Mesendoderm (in vitro differentiated cells): ENCODE data around the gene C1orf146.
"Not testable (repeated sequence)": the region's sequence is repeated elsewhere in the genome, so short reads cannot be mapped to it uniquely, and the experiment has no call there.

Experiments used
- DNase-seq: peaks from one replicate; pipeline ENCODE4 v3.0.0; 2013
- H2AK5ac ChIP-seq: 2 replicates; pipeline ENCODE4 v1.6.1; 2013; ENCODE audit warnings: low read length, inconsistent platforms
- H2BK120ac ChIP-seq: 2 replicates; pipeline ENCODE4 v1.6.1; 2013; ENCODE audit warnings: low read depth, mild to moderate bottlenecking, low read length, moderate library complexity, mixed read lengths
- H2BK15ac ChIP-seq: replicated peaks from 2 replicates; pipeline ENCODE4 v1.6.1; 2013; ENCODE audit warnings: low read depth, mild to moderate bottlenecking, moderate library complexity
- H2BK5ac ChIP-seq: 2 replicates; pipeline ENCODE4 v1.6.1; 2013; ENCODE audit warnings: low read length, inconsistent platforms
- H3K18ac ChIP-seq: 2 replicates; pipeline ENCODE4 v1.6.1; 2013; ENCODE audit warnings: mild to moderate bottlenecking, low read length, mixed read lengths
- H3K23ac ChIP-seq: one replicate; pipeline ENCODE4 v1.6.1; 2013; ENCODE audit warnings: low read length
- H3K27ac ChIP-seq: 2 replicates; pipeline ENCODE4 v1.5.1; 2013; ENCODE audit warnings: low read depth, mild to moderate bottlenecking, inconsistent platforms, low read length, moderate library complexity
- H3K27me3 ChIP-seq: 2 replicates; pipeline ENCODE4 v1.6.1; 2013; ENCODE audit warnings: low read length, control low read depth, mild to moderate bottlenecking, inconsistent platforms; ENCODE audit not compliant: insufficient read depth, poor library complexity
- H3K36me3 ChIP-seq: 2 replicates; pipeline ENCODE4 v1.6.1; 2013; ENCODE audit warnings: low read length, inconsistent platforms; ENCODE audit not compliant: control insufficient read depth, insufficient read depth
- H3K4ac ChIP-seq: one replicate; pipeline ENCODE4 v1.6.1; 2013; ENCODE audit warnings: low read depth, mild to moderate bottlenecking, low read length, moderate library complexity
- H3K4me1 ChIP-seq: 2 replicates; pipeline ENCODE4 v1.6.1; 2013; ENCODE audit warnings: low read depth, low read length, inconsistent platforms; ENCODE audit not compliant: control insufficient read depth
- H3K4me2 ChIP-seq: 2 replicates; pipeline ENCODE4 v1.6.1; 2013; ENCODE audit warnings: low read length
- H3K4me3 ChIP-seq: 2 replicates; pipeline ENCODE4 v1.5.1; 2013; ENCODE audit warnings: mild to moderate bottlenecking, low read length
- H3K56ac ChIP-seq: one replicate; pipeline ENCODE4 v1.6.1; 2013; ENCODE audit warnings: low read length
- H3K79me1 ChIP-seq: 2 replicates; pipeline ENCODE4 v1.6.1; 2013; ENCODE audit warnings: low read length, inconsistent platforms
- H3K79me2 ChIP-seq: 2 replicates; pipeline ENCODE4 v1.6.1; 2013; ENCODE audit warnings: mild to moderate bottlenecking, low read length; ENCODE audit not compliant: control insufficient read depth, insufficient read depth
- H3K9ac ChIP-seq: 2 replicates; pipeline ENCODE4 v1.6.1; 2013; ENCODE audit warnings: low read length, inconsistent platforms
- H4K5ac ChIP-seq: one replicate; pipeline ENCODE4 v1.6.1; 2013; ENCODE audit warnings: low read length
- H4K8ac ChIP-seq: one replicate; pipeline ENCODE4 v1.6.1; 2013; ENCODE audit warnings: low read depth, mild to moderate bottlenecking, control low read depth, low read length, moderate library complexity
- WGBS: extraction: QIAGEN DNeasy Blood & Tissue Kit; methylation state at CpG from one replicate; pipeline ENCODE4 v1.1.7; 2013; ENCODE audit warnings: low lambda C conversion rate, missing lambda C conversion rate; ENCODE audit not compliant: insufficient coverage; ENCODE audit errors: extremely low coverage; 5-methylcytosine and 5-hydroxymethylcytosine counted together

Gene C1orf146

DNA sequence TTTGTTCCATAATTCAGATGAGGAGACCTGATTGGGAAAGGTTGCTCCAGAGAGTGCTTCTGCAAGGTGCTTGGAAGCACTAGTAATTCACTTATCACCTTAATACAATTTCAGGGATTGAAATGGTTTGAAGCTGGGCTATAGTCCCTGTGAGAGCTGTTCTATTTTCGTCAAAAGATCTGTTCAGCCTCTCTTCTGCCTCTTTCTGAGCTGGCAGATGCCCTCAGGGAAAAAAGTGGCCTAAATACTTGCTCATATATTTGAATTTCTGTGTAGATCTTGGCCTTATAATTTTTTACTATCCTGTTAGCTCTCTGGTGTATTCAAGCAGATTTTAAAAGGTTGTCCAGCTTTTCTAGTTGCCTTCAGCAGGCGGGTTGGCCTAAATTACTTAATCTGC lies 22.3 kb downstream of the C1orf146 start:
- no peaks in the 10 kb centered on the region for H3K36me3 ChIP-seq
- no peak overlapping the region for H3K18ac ChIP-seq
- no peaks in the 10 kb centered on the region for H3K27me3 ChIP-seq
- WGBS, result no CpG with 5 or more reads among the region's 2 CpGs
- no peak overlapping the region for H3K9ac ChIP-seq
- no peak overlapping the region for H2BK5ac ChIP-seq
- H3K56ac ChIP-seq, result no peak overlapping the region
- no peak overlapping the region for H3K4me2 ChIP-seq
- no peaks in the 10 kb centered on the region for H3K79me1 ChIP-seq
- no peak overlapping the region for H3K27ac ChIP-seq
- H2BK120ac ChIP-seq, result no peak overlapping the region
- no peaks in the 10 kb centered on the region for H3K79me2 ChIP-seq
- no peak overlapping the region for H4K5ac ChIP-seq
- H2BK15ac ChIP-seq, result no peak overlapping the region
- H3K4me1 ChIP-seq, result no peaks in the 10 kb centered on the region
- no peak overlapping the region for H4K8ac ChIP-seq
- no peak overlapping the region for H2AK5ac ChIP-seq
- no peak overlapping the region for H3K23ac ChIP-seq
- DNase-seq, result no peak
- H3K4ac ChIP-seq, result no peak overlapping the region
- H3K4me3 ChIP-seq, result no peak overlapping the region

DNA sequence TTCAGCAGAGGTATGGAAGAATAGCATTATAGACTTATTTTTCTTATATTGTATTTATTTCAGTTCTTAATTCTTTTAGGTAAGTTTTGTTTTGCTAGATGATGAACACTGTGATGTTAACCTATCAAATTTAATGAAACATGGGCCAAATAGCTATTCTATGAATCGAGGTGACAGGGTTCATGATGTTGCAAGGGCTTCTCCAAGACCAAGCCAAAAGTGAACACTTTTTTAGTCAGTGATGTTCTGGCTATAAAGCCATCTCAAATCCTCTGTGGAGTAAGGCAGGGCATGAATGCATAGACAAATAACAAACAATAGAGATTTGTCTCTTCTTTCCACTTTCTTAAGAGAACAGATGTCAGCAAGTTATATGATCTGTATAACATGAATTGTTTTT lies 26.7 kb downstream of the C1orf146 start:
- Histone ChIP-seq H2AK5ac (no peak overlapping the region), H2BK5ac (no peak overlapping the region)
- DNase-seq, result no peak

DNA sequence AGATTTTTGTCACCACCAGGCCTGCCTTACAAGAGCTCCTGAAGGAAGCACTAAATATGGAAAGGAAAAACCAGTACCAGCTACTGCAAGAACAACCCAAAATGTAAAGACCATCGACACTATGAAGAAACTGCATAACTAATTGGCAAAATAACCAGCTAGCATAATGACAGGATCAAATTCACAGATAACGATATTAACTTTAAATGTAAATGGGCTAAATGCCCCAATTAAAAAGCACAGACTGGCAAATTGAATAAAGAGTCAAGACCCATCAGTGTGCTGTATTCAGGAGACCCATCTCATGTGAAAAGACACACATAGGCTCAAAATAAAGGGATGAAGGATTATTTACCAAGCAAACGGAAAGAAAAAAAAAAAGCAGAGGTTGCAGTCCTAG lies 37.0 kb downstream of the C1orf146 start:
- H3K79me2 ChIP-seq, H3K9ac ChIP-seq, H3K4ac ChIP-seq, H2BK120ac ChIP-seq, H4K8ac ChIP-seq, H3K4me1 ChIP-seq, H3K36me3 ChIP-seq, H2AK5ac ChIP-seq, H2BK5ac ChIP-seq, H3K23ac ChIP-seq, H3K56ac ChIP-seq, DNase-seq, H3K4me3 ChIP-seq, H3K79me1 ChIP-seq, H2BK15ac ChIP-seq, H3K18ac ChIP-seq, H3K27ac ChIP-seq, H3K27me3 ChIP-seq, H3K4me2 ChIP-seq, H4K5ac ChIP-seq: not testable (repeated sequence)
- WGBS, result no CpG with 5 or more reads among the region's 3 CpGs

More for the DNA sequence above, 26.7 kb downstream of the C1orf146 start:
- Histone ChIP-seq H3K27ac (no peak overlapping the region), H3K4me1 (no peaks in the 10 kb centered on the region), H3K79me2 (no peaks in the 10 kb centered on the region), H3K27me3 (no peaks in the 10 kb centered on the region), H2BK15ac (no peak overlapping the region), H3K9ac (no peak overlapping the region), H3K4me3 (no peak overlapping the region), H2BK120ac (no peak overlapping the region), H3K4ac (no peak overlapping the region), H4K8ac (no peak overlapping the region), H3K4me2 (no peak overlapping the region), H3K56ac (no peak overlapping the region), H4K5ac (no peak overlapping the region), H3K79me1 (no peaks in the 10 kb centered on the region), H3K23ac (no peak overlapping the region), H3K18ac (no peak overlapping the region), H3K36me3 (no peaks in the 10 kb centered on the region)
- WGBS, result no CpG with 5 or more reads among the region's 1 CpG

DNA sequence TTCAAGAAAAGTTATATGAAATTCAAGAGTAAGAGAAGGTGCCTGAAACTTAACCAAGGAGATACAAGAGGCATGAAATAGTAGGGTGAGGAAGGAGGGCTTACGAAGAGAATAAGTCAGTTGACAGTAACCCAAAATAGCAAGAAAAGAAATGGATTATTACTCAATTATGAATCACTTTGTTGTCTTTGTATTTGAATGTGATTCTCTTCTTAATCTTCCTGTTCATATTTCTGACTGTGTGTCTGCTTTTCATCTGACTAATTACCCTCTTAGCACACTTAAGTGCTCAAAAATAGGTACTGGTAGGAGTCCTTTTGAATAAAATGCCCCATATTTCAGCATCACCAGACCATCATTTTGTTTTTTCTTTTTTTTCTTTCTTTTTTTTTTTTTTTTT lies 41.6 kb downstream of the C1orf146 start:
- Histone ChIP-seq H3K27me3 (no peaks in the 10 kb centered on the region), H3K9ac (no peak overlapping the region), H3K4me2 (no peak overlapping the region), H3K18ac (no peak overlapping the region), H4K8ac (no peak overlapping the region), H3K56ac (no peak overlapping the region), H3K23ac (no peak overlapping the region), H2BK15ac (no peak overlapping the region), H3K4me3 (no peak overlapping the region), H3K79me1 (no peaks in the 10 kb centered on the region), H4K5ac (no peak overlapping the region), H3K27ac (no peak overlapping the region), H2BK120ac (no peak overlapping the region), H3K4ac (no peak overlapping the region), H2AK5ac (no peak overlapping the region), H3K36me3 (peaks cover 2% of the 10 kb centered on the region), H3K4me1 (no peaks in the 10 kb centered on the region), H2BK5ac (no peak overlapping the region), H3K79me2 (no peaks in the 10 kb centered on the region)
- no peak for DNase-seq
- WGBS, result no CpG with 5 or more reads among the region's 1 CpG

DNA sequence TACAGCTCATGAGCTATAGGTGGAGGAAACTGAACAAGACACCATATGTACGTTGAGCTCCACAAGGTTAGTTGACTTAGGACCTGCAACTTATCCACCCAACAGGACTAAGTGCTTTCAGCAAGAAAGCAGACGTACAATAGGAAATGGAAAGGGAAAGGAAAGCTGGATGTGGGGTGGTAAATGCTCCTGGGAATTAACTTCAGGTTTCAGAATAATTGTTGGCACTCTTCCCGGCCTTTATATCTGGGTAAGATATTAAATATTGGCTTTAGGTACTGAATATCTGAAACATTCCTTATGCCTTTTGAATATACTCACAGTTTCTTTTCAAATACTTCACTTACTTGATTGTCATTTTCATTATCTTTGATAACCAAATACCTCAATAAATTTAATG lies 44.8 kb downstream of the C1orf146 start:
- no peaks in the 10 kb centered on the region for H3K79me2 ChIP-seq
- no peak overlapping the region for H3K4me2 ChIP-seq
- no peaks in the 10 kb centered on the region for H3K79me1 ChIP-seq
- H3K18ac ChIP-seq, result no peak overlapping the region
- no peaks in the 10 kb centered on the region for H3K4me1 ChIP-seq
- DNase-seq, result no peak
- WGBS, result no CpG with 5 or more reads among the region's 3 CpGs
- no peak overlapping the region for H4K5ac ChIP-seq
- H3K56ac ChIP-seq, result no peak overlapping the region
- H2BK120ac ChIP-seq, result no peak overlapping the region
- no peak overlapping the region for H2BK15ac ChIP-seq
- H3K27me3 ChIP-seq, result no peaks in the 10 kb centered on the region
- H3K27ac ChIP-seq, result no peak overlapping the region
- H2AK5ac ChIP-seq, result no peak overlapping the region
- no peak overlapping the region for H3K23ac ChIP-seq
- no peak overlapping the region for H4K8ac ChIP-seq
- H3K4me3 ChIP-seq, result no peak overlapping the region
- no peak overlapping the region for H3K4ac ChIP-seq
- peaks cover 2% of the 10 kb centered on the region for H3K36me3 ChIP-seq
- H3K9ac ChIP-seq, result no peak overlapping the region
- no peak overlapping the region for H2BK5ac ChIP-seq

DNA sequence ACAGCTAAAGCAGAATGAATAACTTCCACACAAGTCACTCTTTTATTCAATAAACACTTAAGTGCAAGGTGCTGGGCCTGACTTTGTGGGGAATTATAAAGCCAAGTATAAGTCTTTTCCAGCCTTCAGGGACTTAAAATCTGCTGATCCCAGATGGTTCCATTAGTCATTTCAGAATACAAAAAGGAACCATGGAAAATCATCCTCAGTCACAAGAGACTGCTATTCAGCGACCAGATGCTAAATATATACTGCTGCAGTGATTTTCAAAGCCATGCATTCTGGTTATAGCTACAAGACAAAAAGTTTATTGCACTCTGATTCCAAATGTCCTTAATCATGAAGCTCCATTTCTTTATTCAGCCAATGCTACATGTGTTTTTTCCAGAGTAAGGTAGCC lies 55.3 kb downstream of the C1orf146 start:
- Histone ChIP-seq H3K23ac (no peak overlapping the region), H3K79me2 (no peaks in the 10 kb centered on the region), H2BK15ac (no peak overlapping the region), H2AK5ac (no peak overlapping the region), H3K4me1 (no peaks in the 10 kb centered on the region), H3K18ac (no peak overlapping the region), H3K4me3 (no peak overlapping the region), H3K4ac (no peak overlapping the region), H3K36me3 (no peaks in the 10 kb centered on the region), H3K79me1 (no peaks in the 10 kb centered on the region), H3K27me3 (no peaks in the 10 kb centered on the region), H4K8ac (no peak overlapping the region), H3K27ac (no peak overlapping the region), H4K5ac (no peak overlapping the region), H3K56ac (no peak overlapping the region), H2BK5ac (no peak overlapping the region), H3K9ac (no peak overlapping the region), H3K4me2 (no peak overlapping the region), H2BK120ac (no peak overlapping the region)
- DNase-seq, result no peak
- WGBS, result no CpG with 5 or more reads among the region's 1 CpG
